ENCODE results near the gene PRND. TPM values are rescaled to one million over a fixed set of nuclear protein-coding genes. Genes with fewer than 3 reads are reported as not detected.

PRND gene
- total and polyA plus RNA-seq, 2 of the 13 experiments (the other 11 are each of a cell fraction or from before 2014, with no cell fraction given) = not detected

GRCh38 chr20:4673371-4674001 is 48.2 kb upstream of the PRND start:
- TF ChIP-seq HNF4A (CRISPR knock-in tag; IDR thresholded peaks at IDR 0.05) (peak; percentile 14; the same call in 1 of the 2 replicates), BRD4 (CRISPR knock-in tag; IDR thresholded peaks at IDR 0.05) (no peak), XRCC5 (optimal IDR thresholded peaks at IDR 0.05; ENCODE audit: low read length) (no peak)
- no peak overlapping the region for H3K27ac ChIP-seq (ENCODE audit: extremely low read length, insufficient read depth, low read length)
- H3K9ac ChIP-seq (ENCODE audit: insufficient read depth, low read depth, low read length) = no peak overlapping the region
- no peak overlapping the region for H3K4me2 ChIP-seq (ENCODE audit: low read depth, low read length)
- no peak for FAIRE-seq
- 10% methylated on average over 5 of the region's 5 CpGs for WGBS (ENCODE audit: low lambda C conversion rate)
- intact Hi-C loops (cut with micrococcal nuclease; ENCODE audit: unreplicated experiment) (no loop called here), in situ Hi-C loops (cut with HindIII; ENCODE audit: extremely low pct_ligation_motif_present, low pct_unique_long_range_greater_than_20kb) (no loop called here)
- H3K79me2 ChIP-seq (ENCODE audit: insufficient read depth, low read length) = no peaks in the 10 kb centered on the region
- BruUV-seq (replicated peaks) = no TSS peak
- no peak overlapping the region for H3K4me3 ChIP-seq (replicated peaks in 1 of 3; ENCODE audit: insufficient read depth in 1 of 3, low read depth in 2 of 3, low read length in 3 of 3)
- CTCF ChIA-PET (ENCODE audit: low intra/inter-chr PET ratio, low total read pairs) = no interaction called here
- H3K27me3 ChIP-seq (ENCODE audit: control insufficient read depth in 1 of 2, insufficient read depth in 2 of 2, low read length in 2 of 2) = peaks cover 0 to 6% of the 10 kb centered on the region in 2 experiments; a peak in 2 of 5 replicates
- DNase-seq (ENCODE audit: low spot score) = no peak
- no peak overlapping the region for H2AFZ ChIP-seq (ENCODE audit: low read length)
- peak; percentile 75 for ATAC-seq
- no peaks in the 10 kb centered on the region for H3K36me3 ChIP-seq (replicated peaks in 1 of 2; ENCODE audit: control insufficient read depth in 1 of 2, insufficient read depth in 2 of 2, low read length in 2 of 2)
- peaks cover 6% of the 10 kb centered on the region for H3K4me1 ChIP-seq (ENCODE audit: insufficient read depth, low read length)
- POLR2A ChIA-PET = no interaction called here
- no peaks in the 10 kb centered on the region for H3K9me3 ChIP-seq (ENCODE audit: low read length)
- no peaks in the 10 kb centered on the region for H4K20me1 ChIP-seq (ENCODE audit: insufficient read depth, low read length)

GRCh38 chr20:4674672-4675071 is 47.0 kb upstream of the PRND start:
- CTCF ChIA-PET (ENCODE audit: low intra/inter-chr PET ratio, low total read pairs) = no interaction called here
- POLR2A ChIA-PET = no interaction called here
- no peak overlapping the region for H3K9ac ChIP-seq (ENCODE audit: insufficient read depth, low read depth, low read length)
- H3K27me3 ChIP-seq (ENCODE audit: control insufficient read depth in 1 of 2, insufficient read depth in 2 of 2, low read length in 2 of 2) = peaks cover 0 to 14% of the 10 kb centered on the region in 2 experiments; a peak in 2 of 5 replicates
- no peak overlapping the region for H2AFZ ChIP-seq (ENCODE audit: low read length)
- peaks cover 6% of the 10 kb centered on the region for H3K4me1 ChIP-seq (ENCODE audit: insufficient read depth, low read length)
- no peaks in the 10 kb centered on the region for H3K36me3 ChIP-seq (replicated peaks in 1 of 2; ENCODE audit: control insufficient read depth in 1 of 2, insufficient read depth in 2 of 2, low read length in 2 of 2)
- in situ Hi-C loops (cut with HindIII; ENCODE audit: extremely low pct_ligation_motif_present, low pct_unique_long_range_greater_than_20kb) (no loop called here), intact Hi-C loops (cut with micrococcal nuclease; ENCODE audit: unreplicated experiment) (no loop called here)
- H3K79me2 ChIP-seq (ENCODE audit: insufficient read depth, low read length) = no peaks in the 10 kb centered on the region
- ATAC-seq = no peak
- no peak overlapping the region for H3K4me3 ChIP-seq (replicated peaks in 1 of 3; ENCODE audit: insufficient read depth in 1 of 3, low read depth in 2 of 3, low read length in 3 of 3)
- no peak overlapping the region for H3K4me2 ChIP-seq (ENCODE audit: low read depth, low read length)
- FAIRE-seq = no peak
- no TSS peak for BruUV-seq (replicated peaks)
- DNase-seq (ENCODE audit: low spot score) = no peak
- H3K9me3 ChIP-seq (ENCODE audit: low read length) = no peaks in the 10 kb centered on the region
- H4K20me1 ChIP-seq (ENCODE audit: insufficient read depth, low read length) = no peaks in the 10 kb centered on the region
- H3K27ac ChIP-seq (ENCODE audit: extremely low read length, insufficient read depth, low read length) = no peak overlapping the region
- TF ChIP-seq ZNF205 (CRISPR knock-in tag; IDR thresholded peaks at IDR 0.05) (no peak), ZBTB49 (CRISPR knock-in tag; IDR thresholded peaks at IDR 0.05; ENCODE audit: borderline replicate concordance) (no peak), IKZF1 (IDR thresholded peaks at IDR 0.05) (no peak), ZFYVE20 (CRISPR knock-in tag; IDR thresholded peaks at IDR 0.05; ENCODE audit: borderline replicate concordance, low read depth) (no peak), TFDP2 (CRISPR knock-in tag; IDR thresholded peaks at IDR 0.05) (no peak), LRRFIP1 (CRISPR knock-in tag; conservative IDR thresholded peaks at IDR 0.05) (no peak), HMGXB4 (CRISPR knock-in tag; IDR thresholded peaks at IDR 0.05; ENCODE audit: borderline replicate concordance in 1 of 2, low read depth in 1 of 2) (no peak)

Measured in HepG2 (cell line).